Kidney (tissue), 14 donors: ENCODE results near the gene CD44. TPM values are rescaled to one million over a fixed set of nuclear protein-coding genes. Genes with fewer than 3 reads are reported as not detected.

Experiments used
- DNase-seq, 5 donors: peaks; one replicate each; pipeline ENCODE4 v3.0.0-alpha.2; 2013 to 2020
- FAIRE-seq: peaks from 2 replicates; lab custom pipeline; 2012; peaks lifted over from hg19 to GRCh38; lab: Jason Lieb, UNC
- H3K27ac ChIP-seq, 2 donors: one replicate each; pipeline ENCODE4 v1.7.0; 2013; ENCODE audit warnings: low read depth in 2 of 2, low read length in 2 of 2, inconsistent platforms in 1 of 2
- H3K27me3 ChIP-seq: one replicate; pipeline ENCODE4 v1.7.1; 2013; ENCODE audit warnings: low read length, inconsistent platforms; ENCODE audit not compliant: control insufficient read depth, insufficient read depth
- H3K36me3 ChIP-seq, 3 donors: one replicate each; pipeline versions ENCODE4 v1.7.0 to v1.7.1; 2013; ENCODE audit warnings: low read length in 3 of 3, control low read depth in 1 of 3, inconsistent platforms in 1 of 3; ENCODE audit not compliant: insufficient read depth in 3 of 3, control insufficient read depth in 2 of 3
- H3K4me1 ChIP-seq, 3 donors: one replicate each; pipeline versions ENCODE4 v1.7.0 to v1.7.1; 2013; ENCODE audit warnings: low read length in 3 of 3, inconsistent platforms in 1 of 3, low read depth in 1 of 3; ENCODE audit not compliant: control insufficient read depth in 2 of 3, insufficient read depth in 2 of 3
- H3K4me3 ChIP-seq, 3 donors: one replicate each; pipeline versions ENCODE4 v1.7.0 to v1.8.1; 2013; ENCODE audit warnings: low read length in 3 of 3, control low read depth in 1 of 3, inconsistent platforms in 1 of 3
- H3K9ac ChIP-seq, 3 donors: one replicate each; pipeline versions ENCODE4 v1.7.0 to v1.7.1; 2013; ENCODE audit warnings: low read length in 3 of 3, control low read depth in 1 of 3, inconsistent platforms in 1 of 3
- H3K9me3 ChIP-seq, 3 donors: one replicate each; pipeline versions ENCODE4 v1.7.0 to v1.7.1; 2013; ENCODE audit warnings: low read length in 3 of 3, control low read depth in 1 of 3, inconsistent platforms in 1 of 3; ENCODE audit not compliant: control insufficient read depth in 2 of 3, insufficient read depth in 1 of 3
- intact Hi-C: fragments of 100-400 bp; cut with DNase I; formaldehyde crosslinking; loops from one replicate; pipeline ENCODE4 v1.11.1; 2022
- polyA plus RNA-seq: library from polyadenylated mRNA; stranded (reverse); fragments of 350-450 nt; fragmentation: Illumina TruSeq; extraction: RNeasy Lipid Tissue Mini Kit (QIAGEN cat#74804); gene quantifications from one replicate; pipeline ENCODE4 v1.2.3, GENCODE V29; 2014; ENCODE audit warnings: low read depth, low replicate concordance; ENCODE audit not compliant: insufficient read depth
- total RNA-seq: library from RNA; stranded (reverse); fragmentation: NEBNext Ultra II Directional; extraction: Animal tissue kit (Norgen Biotek cat#: 25700); gene quantifications from one replicate; pipeline ENCODE4 v1.2.1, GENCODE V29; 2021
- TF ChIP-seq, protein P1 (sequence below): IDR thresholded peaks from 3 replicates; pipeline ENCODE4 v1.5.1; 2012; ENCODE audit warnings: mild to moderate bottlenecking, moderate library complexity, borderline replicate concordance; ENCODE audit not compliant: insufficient read depth; ENCODE audit errors: extremely low read depth
- donor health status: control.
- donor health status: control.
- donor health status: control.
- donor health status: control.
- donor health status: control.
- donor health status: DM: yes; HTN: yes; CAD: no.
- donor health status: Normal renal cell carcinoma (clear cell type).

Gene CD44
- total and polyA plus RNA-seq, 2 donors from 2014 or later, result 13.8 to 235 TPM

GRCh38 chr11:35241083-35241482 is 102.1 kb downstream of the CD44 start:
- intact Hi-C loops, result no loop called here
- Histone ChIP-seq H3K27me3 (no peaks in the 10 kb centered on the region), H3K27ac (no peak overlapping the region), H3K36me3 (no peaks in the 10 kb centered on the region), H3K4me3 (no peak overlapping the region), H3K9ac (no peak overlapping the region), H3K4me1 (no peaks in the 10 kb centered on the region), H3K9me3 (no peaks in the 10 kb centered on the region)
- DNase-seq, result no peak
- FAIRE-seq, result no peak
- TF ChIP-seq, protein P1, sequence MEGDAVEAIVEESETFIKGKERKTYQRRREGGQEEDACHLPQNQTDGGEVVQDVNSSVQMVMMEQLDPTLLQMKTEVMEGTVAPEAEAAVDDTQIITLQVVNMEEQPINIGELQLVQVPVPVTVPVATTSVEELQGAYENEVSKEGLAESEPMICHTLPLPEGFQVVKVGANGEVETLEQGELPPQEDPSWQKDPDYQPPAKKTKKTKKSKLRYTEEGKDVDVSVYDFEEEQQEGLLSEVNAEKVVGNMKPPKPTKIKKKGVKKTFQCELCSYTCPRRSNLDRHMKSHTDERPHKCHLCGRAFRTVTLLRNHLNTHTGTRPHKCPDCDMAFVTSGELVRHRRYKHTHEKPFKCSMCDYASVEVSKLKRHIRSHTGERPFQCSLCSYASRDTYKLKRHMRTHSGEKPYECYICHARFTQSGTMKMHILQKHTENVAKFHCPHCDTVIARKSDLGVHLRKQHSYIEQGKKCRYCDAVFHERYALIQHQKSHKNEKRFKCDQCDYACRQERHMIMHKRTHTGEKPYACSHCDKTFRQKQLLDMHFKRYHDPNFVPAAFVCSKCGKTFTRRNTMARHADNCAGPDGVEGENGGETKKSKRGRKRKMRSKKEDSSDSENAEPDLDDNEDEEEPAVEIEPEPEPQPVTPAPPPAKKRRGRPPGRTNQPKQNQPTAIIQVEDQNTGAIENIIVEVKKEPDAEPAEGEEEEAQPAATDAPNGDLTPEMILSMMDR, result no peak

DNA sequence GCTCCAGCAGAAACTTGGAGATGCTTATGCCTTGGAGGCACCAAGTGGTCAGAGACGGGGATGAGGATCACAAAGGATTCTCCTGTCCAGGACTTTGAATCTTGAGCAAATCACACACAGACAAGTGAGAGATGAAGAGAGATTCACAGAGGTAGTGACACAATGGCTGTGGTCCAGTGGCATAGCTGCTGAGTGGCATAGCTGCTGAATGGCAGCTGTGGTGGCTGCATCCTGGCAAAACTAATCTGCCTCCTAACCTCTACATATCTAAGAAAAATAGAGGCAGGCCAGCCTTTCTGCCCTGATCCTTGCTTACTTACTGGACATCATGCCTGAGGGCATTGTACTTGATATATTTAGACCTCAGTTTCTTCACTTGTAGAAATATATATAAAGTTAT is 102.6 kb downstream of the CD44 start:
- TF ChIP-seq, protein P1, result no peak
- FAIRE-seq (no peak), DNase-seq (no peak)
- Histone ChIP-seq H3K9me3 (no peaks in the 10 kb centered on the region), H3K27me3 (no peaks in the 10 kb centered on the region), H3K27ac (no peak overlapping the region), H3K9ac (no peak overlapping the region), H3K4me3 (no peak overlapping the region), H3K4me1 (no peaks in the 10 kb centered on the region), H3K36me3 (no peaks in the 10 kb centered on the region)
- intact Hi-C loops, result no loop called here

GRCh38 chr11:35242412-35243242 is 103.7 kb downstream of the CD44 start:
- FAIRE-seq (no peak), DNase-seq (no peak)
- Histone ChIP-seq H3K9me3 (no peaks in the 10 kb centered on the region), H3K4me3 (no peak overlapping the region), H3K4me1 (no peaks in the 10 kb centered on the region), H3K36me3 (no peaks in the 10 kb centered on the region), H3K27me3 (no peaks in the 10 kb centered on the region), H3K9ac (no peak overlapping the region), H3K27ac (no peak overlapping the region)
- TF ChIP-seq, protein P1, result no peak
- intact Hi-C loops, result no loop called here
